Measurements from ENCODE around the gene IMPDH1.

DNA sequence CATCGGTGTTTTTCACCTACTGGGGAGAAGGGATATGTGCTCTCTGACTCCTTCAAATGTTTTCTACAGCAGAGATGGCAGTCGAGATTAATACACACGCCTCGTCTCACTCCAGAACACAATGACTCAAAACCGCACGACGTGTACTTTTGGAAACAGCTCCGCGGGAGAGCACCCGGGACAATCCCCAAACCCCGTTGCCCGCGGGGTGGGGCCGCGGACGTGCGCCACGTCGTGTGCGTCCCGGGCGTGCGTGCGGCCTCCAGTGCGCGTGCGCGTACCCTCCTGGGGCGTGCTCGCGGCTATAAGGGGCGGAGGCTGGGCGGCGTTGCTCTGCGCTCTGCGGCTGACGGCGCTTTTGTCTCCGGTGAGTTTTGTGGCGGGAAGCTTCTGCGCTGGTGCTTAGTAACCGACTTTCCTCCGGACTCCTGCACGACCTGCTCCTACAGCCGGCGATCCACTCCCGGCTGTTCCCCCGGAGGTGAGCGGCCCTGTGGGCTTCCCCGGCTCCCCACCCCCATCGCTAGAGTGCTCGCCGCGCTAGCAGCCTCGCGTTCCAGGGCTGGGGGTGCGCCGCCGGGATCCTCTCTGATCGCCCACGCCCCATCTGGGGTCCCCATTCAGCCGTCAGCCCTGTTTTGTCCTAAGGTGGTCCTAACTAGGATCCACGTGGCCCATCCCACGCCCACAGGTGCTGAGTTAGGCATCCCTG, 45.9 kb upstream of the IMPDH1 start, which contains the start of gene HILPDA:
- TF ChIP-seq CREB1 (IDR thresholded peaks at IDR 0.05; ENCODE audit: low read depth) (no peak), TAF1 (IDR thresholded peaks at IDR 0.05; ENCODE audit: low read depth) (peak; percentile 85), ZBTB7A (IDR thresholded peaks at IDR 0.05; ENCODE audit: low read depth) (peak; percentile 76; the same call in 1 of the 2 replicates), YY1 (IDR thresholded peaks at IDR 0.05; ENCODE audit: low read depth) (no peak; the same call in 1 of the 2 replicates), CEBPB (IDR thresholded peaks at IDR 0.05) (no peak), EGR1 (IDR thresholded peaks at IDR 0.05) (no peak), EP300 (IDR thresholded peaks at IDR 0.05; ENCODE audit: borderline replicate concordance) (no peak; the same call in 1 of the 2 replicates)
- TF ChIP-seq, protein P1, sequence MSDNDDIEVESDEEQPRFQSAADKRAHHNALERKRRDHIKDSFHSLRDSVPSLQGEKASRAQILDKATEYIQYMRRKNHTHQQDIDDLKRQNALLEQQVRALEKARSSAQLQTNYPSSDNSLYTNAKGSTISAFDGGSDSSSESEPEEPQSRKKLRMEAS (IDR thresholded peaks at IDR 0.05), result peak; percentile 77

Data from Ishikawa (cell line).